Measurements from ENCODE around the gene SNX30. TPM values are rescaled to one million over a fixed set of nuclear protein-coding genes. Genes with fewer than 3 reads are reported as not detected.
A peak's percentile ranks its signal among the peaks of the same experiment; 100 is the strongest.

Gene SNX30
- total and polyA plus RNA-seq, 7 donors: 6.4 to 16.4 (median 8.9) TPM

- Histone ChIP-seq H3K4me3 (no peak overlapping the region), H3K27ac (no peak overlapping the region), H3K4me1 (peaks cover 0 to 16% (median 4%) of the 10 kb centered on the region in 4 donors), H3K9me3 (no peaks in the 10 kb centered on the region), H3K27me3 (no peaks in the 10 kb centered on the region), H3K36me3 (peaks cover 0 to 15% (median 2%) of the 10 kb centered on the region in 4 donors)
- intact Hi-C loops (cut with DNase I): no loop called here
- no peak for DNase-seq
- 94% methylated on average over 1 of the region's 1 CpG for WGBS, 2 donors
- TF ChIP-seq POLR2AphosphoS5 (IDR thresholded peaks at IDR 0.05): no peak
- TF ChIP-seq CTCF (IDR thresholded peaks at IDR 0.05): no peak
- no peak for TF ChIP-seq POLR2A (IDR thresholded peaks at IDR 0.05)
- no peak for TF ChIP-seq EP300 (IDR thresholded peaks at IDR 0.05)
Measured at GRCh38 chr9:112860451-112860850, 109.9 kb downstream of the SNX30 start.

- Histone ChIP-seq H3K9me3 (no peaks in the 10 kb centered on the region), H3K4me1 (peaks cover 0 to 16% (median 4%) of the 10 kb centered on the region in 4 donors), H3K27me3 (no peaks in the 10 kb centered on the region), H3K27ac (peak overlapping the region in 2 of 4 donors; percentile 35 to 55), H3K4me3 (no peak overlapping the region), H3K36me3 (peaks cover 0 to 20% (median 5%) of the 10 kb centered on the region in 4 donors)
- no peak for DNase-seq
- WGBS, 2 donors: 81 to 93% methylated on average over 3 of the region's 3 CpGs
- no peak for TF ChIP-seq EP300 (IDR thresholded peaks at IDR 0.05)
- TF ChIP-seq POLR2AphosphoS5 (IDR thresholded peaks at IDR 0.05): no peak
- TF ChIP-seq POLR2A (IDR thresholded peaks at IDR 0.05): no peak
- no peak for TF ChIP-seq CTCF (IDR thresholded peaks at IDR 0.05)
- intact Hi-C loops (cut with DNase I): no loop called here
Measured at GRCh38 chr9:112861155-112861554, 110.6 kb downstream of the SNX30 start.

- DNase-seq: peak; percentile 69
- 75 to 89% methylated on average over 19 of the region's 19 CpGs for WGBS, 2 donors
- intact Hi-C loops (cut with DNase I): no loop called here
- Histone ChIP-seq H3K9me3 (no peaks in the 10 kb centered on the region), H3K4me1 (peaks cover 0 to 16% (median 4%) of the 10 kb centered on the region in 4 donors), H3K27ac (peak overlapping the region in 3 of 4 donors; percentile 35 to 55 (median 43)), H3K4me3 (no peak overlapping the region), H3K36me3 (peaks cover 0 to 20% (median 7%) of the 10 kb centered on the region in 4 donors), H3K27me3 (no peaks in the 10 kb centered on the region)
- TF ChIP-seq POLR2A (IDR thresholded peaks at IDR 0.05) (no peak), POLR2AphosphoS5 (IDR thresholded peaks at IDR 0.05) (no peak), CTCF (IDR thresholded peaks at IDR 0.05) (no peak), EP300 (IDR thresholded peaks at IDR 0.05) (no peak)
Measured at GRCh38 chr9:112861638-112862555, 111.3 kb downstream of the SNX30 start.

GRCh38 chr9:112863214-112863613, 112.7 kb downstream of the SNX30 start:
- H3K36me3 ChIP-seq: peaks cover 0 to 27% (median 7%) of the 10 kb centered on the region in 4 donors
- TF ChIP-seq EP300 (IDR thresholded peaks at IDR 0.05) (no peak), POLR2AphosphoS5 (IDR thresholded peaks at IDR 0.05) (no peak), POLR2A (IDR thresholded peaks at IDR 0.05) (no peak), CTCF (IDR thresholded peaks at IDR 0.05) (no peak)
- no peaks in the 10 kb centered on the region for H3K9me3 ChIP-seq
- H3K27me3 ChIP-seq: no peaks in the 10 kb centered on the region
- H3K4me3 ChIP-seq: no peak overlapping the region
- H3K27ac ChIP-seq: peak overlapping the region in 3 of 4 donors; percentile 35 to 55 (median 43)
- peak; percentile 71 for DNase-seq
- intact Hi-C loops (cut with DNase I): no loop called here
- H3K4me1 ChIP-seq: peaks cover 0 to 16% (median 4%) of the 10 kb centered on the region in 4 donors
- WGBS, 2 donors: 18 to 39% methylated on average over 4 of the region's 4 CpGs

Measured in sigmoid colon (tissue), 7 donors.